Measurements from ENCODE around the gene TSPAN32.
"Not testable (repeated sequence)": the region's sequence is repeated elsewhere in the genome, so short reads cannot be mapped to it uniquely, and the experiment has no call there.

The TSPAN32 gene

DNA sequence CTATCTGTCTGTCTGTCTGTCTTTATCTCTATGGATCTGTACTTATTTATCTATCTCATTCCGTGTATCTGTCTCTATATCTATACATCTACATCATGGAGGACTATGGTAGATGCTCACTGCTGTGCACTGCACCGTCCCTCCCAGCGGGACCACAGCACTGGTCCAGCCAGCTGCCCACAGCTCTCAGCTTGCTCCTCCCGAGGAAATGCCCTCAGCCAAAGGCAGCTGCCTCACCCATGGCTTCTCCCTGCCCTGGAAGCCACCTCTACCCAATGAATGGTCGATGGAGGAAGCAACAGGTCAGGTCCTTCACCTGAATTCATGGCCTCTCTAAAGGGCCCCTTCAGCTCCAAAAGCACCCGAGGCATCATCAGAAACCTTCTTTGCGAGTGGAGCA is 60.6 kb downstream of the TSPAN32 start:
- in situ Hi-C loops (cut with MboI; ENCODE audit: low sequenced_read_pairs) = no loop called here

- in situ Hi-C loops (cut with MboI; ENCODE audit: low sequenced_read_pairs) = no loop called here
Measured at GRCh38 chr11:2363130-2363529, 61.3 kb downstream of the TSPAN32 start.

GRCh38 chr11:2363577-2364370 is 62.0 kb downstream of the TSPAN32 start:
- in situ Hi-C loops (cut with MboI; ENCODE audit: low sequenced_read_pairs) = no loop called here

DNA sequence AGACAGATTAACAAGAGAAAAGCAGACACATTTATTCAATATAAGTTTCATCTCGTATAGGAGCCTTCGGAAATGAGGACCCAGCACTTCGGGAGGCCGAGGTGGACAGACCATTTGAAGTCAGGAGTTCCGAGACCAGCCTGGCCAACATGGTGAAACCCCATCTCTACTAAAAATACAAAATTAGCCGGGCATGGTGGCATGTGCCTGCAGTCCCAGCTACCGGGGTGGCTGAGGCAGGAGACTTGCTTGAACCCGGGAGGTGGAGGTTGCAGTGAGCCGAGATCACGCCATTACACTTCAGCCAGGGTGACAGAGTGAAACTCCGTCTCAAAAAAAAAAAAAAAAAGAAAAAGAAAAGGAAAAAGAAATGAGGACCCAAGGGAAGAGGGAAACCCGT is 62.6 kb downstream of the TSPAN32 start:
- in situ Hi-C loops (cut with MboI; ENCODE audit: low sequenced_read_pairs) = not testable (repeated sequence)

DNA sequence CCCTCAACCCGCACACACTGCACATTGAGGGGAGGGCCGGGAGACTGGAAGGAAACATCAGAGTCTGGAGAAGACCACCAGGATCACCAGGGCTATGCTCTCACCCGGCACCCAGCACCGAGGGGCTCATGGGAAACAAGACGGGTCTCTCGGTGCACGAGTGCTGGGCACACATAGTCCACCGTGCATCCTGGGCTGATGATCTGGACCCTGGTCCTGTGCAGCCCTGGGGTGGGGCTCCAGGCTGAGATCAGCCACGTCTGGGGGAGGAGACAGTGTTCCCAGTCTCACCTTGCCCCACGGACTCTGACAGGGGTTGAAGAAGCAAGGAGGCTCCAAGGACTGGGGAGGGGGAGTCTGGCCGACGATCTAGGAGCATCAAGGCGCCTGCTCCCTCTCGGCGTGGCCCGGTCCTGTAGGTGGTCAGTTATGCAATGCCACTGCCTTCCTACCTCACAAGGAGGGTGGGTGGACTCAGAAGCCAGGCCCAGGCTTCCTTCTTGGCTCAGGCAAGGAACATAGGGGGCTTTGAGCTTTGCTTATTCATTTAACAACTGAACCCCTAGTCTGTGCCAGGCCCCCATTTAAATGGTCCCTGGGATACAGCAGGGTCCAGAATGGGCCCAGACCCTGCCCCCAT is 63.9 kb downstream of the TSPAN32 start:
- in situ Hi-C loops (cut with MboI; ENCODE audit: low sequenced_read_pairs) = no loop called here

DNA sequence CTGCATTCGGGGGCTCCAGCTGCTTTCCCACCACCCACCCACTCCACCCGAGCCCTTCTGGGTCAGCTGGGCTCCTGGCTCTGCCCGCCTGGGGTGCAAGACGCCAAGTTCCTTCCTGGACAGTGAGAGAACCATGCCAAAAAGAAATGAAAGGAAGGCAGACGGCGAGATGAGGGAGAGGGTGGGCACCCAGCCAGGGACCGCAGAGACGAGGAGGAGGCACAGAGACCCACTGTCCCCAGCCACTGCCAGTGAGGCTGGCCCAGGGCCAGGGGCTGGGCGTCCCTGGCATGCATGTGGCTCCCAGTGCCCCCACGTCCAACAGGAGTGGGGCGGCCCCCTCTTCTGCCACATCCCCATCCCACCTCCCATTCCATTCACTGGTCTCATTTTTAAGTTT is 64.5 kb downstream of the TSPAN32 start:
- in situ Hi-C loops (cut with MboI; ENCODE audit: low sequenced_read_pairs) = no loop called here

- in situ Hi-C loops (cut with MboI; ENCODE audit: low sequenced_read_pairs) = no loop called here
Measured at GRCh38 chr11:2366733-2367132, 64.9 kb downstream of the TSPAN32 start.

DNA sequence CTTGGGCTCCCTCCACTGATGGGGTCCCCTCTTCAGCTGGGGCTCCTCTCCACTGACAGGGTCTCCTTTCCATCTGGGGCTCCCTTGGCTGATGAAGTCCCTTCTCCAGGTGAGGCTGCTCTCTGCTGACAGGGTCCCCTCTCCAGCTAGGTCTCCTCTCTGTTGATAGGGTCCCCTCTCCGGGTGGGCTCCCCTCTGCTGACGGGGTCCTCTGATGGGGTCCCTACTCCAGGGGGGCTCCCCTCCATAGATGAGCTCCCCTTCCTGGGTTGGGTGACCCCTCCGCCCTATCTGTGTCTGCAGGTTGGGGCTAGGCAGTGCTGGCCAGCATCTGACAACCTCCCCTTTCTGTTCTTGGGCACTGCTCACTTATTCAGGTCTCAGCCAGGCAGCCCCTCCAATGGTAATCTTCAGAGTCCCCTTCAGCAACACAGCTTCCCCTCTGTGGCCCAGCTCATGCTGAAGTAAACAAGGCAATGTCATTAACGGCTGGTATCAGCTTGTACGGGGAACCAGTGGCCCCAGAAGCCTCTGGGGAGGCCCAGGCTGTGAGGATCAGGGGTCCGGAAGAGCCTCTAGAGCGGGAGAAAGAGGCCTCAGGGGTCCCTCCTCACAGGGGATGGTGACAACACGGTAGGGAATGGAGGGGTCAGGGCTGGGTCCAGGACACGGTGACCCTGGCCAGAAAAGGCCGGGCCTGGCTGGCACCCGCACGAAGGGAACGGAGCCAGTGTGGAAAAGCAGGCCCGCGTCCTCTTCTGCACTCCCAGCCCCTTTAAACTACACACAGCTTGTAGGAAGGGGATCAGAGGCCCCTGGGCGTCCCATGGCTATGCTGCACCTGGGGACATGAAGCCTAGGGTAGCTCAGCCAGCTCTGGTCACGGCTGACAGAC is 65.7 kb downstream of the TSPAN32 start:
- in situ Hi-C loops (cut with MboI; ENCODE audit: low sequenced_read_pairs) = no loop called here
